MM.1S (cell line): ENCODE measurements around the gene TTC9.

Experiments used
- DNase-seq: peaks from one replicate; pipeline ENCODE4 v3.0.0-alpha.2; 2015
- H2AFZ ChIP-seq: fragments of 300-600 bp; sonication (generic); 2 replicates; pipeline ENCODE4 v1.6.0; 2016; ENCODE audit warnings: antibody characterized with exemption, low read length
- H3F3A ChIP-seq: fragments of 300-600 bp; sonication (generic); 2 replicates; pipeline ENCODE4 v1.6.1; 2016; ENCODE audit warnings: mild to moderate bottlenecking, antibody characterized with exemption, low read length, moderate library complexity, mixed read lengths; ENCODE audit not compliant: insufficient read depth
- H3K27ac ChIP-seq: fragments of 300-600 bp; sonication (generic); 2 replicates; pipeline ENCODE4 v1.5.1; 2016; ENCODE audit warnings: mild to moderate bottlenecking, low read length
- H3K27me3 ChIP-seq: fragments of 300-600 bp; sonication (generic); replicated peaks from 2 replicates; pipeline ENCODE4 v1.6.0; 2016; ENCODE audit warnings: low read length; ENCODE audit not compliant: insufficient read depth
- H3K36me3 ChIP-seq: fragments of 300-600 bp; sonication (generic); replicated peaks from 2 replicates; pipeline ENCODE4 v1.6.1; 2016; ENCODE audit warnings: mild to moderate bottlenecking, low read length, mixed read lengths; ENCODE audit not compliant: insufficient read depth
- H3K4me1 ChIP-seq: fragments of 300-600 bp; sonication (generic); 2 replicates; pipeline ENCODE4 v1.6.1; 2016; ENCODE audit warnings: low read length, mixed read lengths
- H3K4me2 ChIP-seq: fragments of 300-600 bp; sonication (generic); 2 replicates; pipeline ENCODE4 v1.6.0; 2016; ENCODE audit warnings: low read depth, low read length
- H3K4me3 ChIP-seq: fragments of 300-600 bp; sonication (generic); 2 replicates; pipeline ENCODE4 v1.5.1; 2016; ENCODE audit warnings: low read length, mixed read lengths
- H3K79me2 ChIP-seq: fragments of 300-600 bp; sonication (generic); 2 replicates; pipeline ENCODE4 v1.6.1; 2016; ENCODE audit warnings: mixed run types, low read length, mixed read lengths
- H3K9ac ChIP-seq: fragments of 300-600 bp; sonication (generic); 2 replicates; pipeline ENCODE4 v1.6.1; 2016; ENCODE audit warnings: low read length, mixed read lengths
- H3K9me2 ChIP-seq: fragments of 300-600 bp; sonication (generic); replicated peaks from 2 replicates; pipeline ENCODE4 v1.6.1; 2016; ENCODE audit warnings: mild to moderate bottlenecking, low read length, mixed read lengths; ENCODE audit not compliant: insufficient read depth
- H3K9me3 ChIP-seq: fragments of 300-600 bp; sonication (generic); replicated peaks from 2 replicates; pipeline ENCODE4 v1.6.1; 2016; ENCODE audit warnings: mild to moderate bottlenecking, low read length, mixed read lengths; ENCODE audit not compliant: insufficient read depth
- H4K20me1 ChIP-seq: fragments of 300-600 bp; sonication (generic); 2 replicates; pipeline ENCODE4 v1.6.1; 2016; ENCODE audit warnings: mild to moderate bottlenecking, low read length, moderate library complexity, mixed read lengths; ENCODE audit not compliant: insufficient read depth
- EZH2 ChIP-seq: fragments of 300-600 bp; sonication (generic); optimal IDR thresholded peaks from 2 replicates; pipeline ENCODE3; 2017; ENCODE audit warnings: low read depth, mild to moderate bottlenecking, antibody characterized with exemption, low read length, mixed read lengths
- EZH2phosphoT487 ChIP-seq: fragments of 300-600 bp; sonication (generic); IDR thresholded peaks from 2 replicates; pipeline ENCODE4 v1.6.1; 2018; ENCODE audit warnings: antibody characterized with exemption, low read length
- TF ChIP-seq, protein P1 (sequence below): fragments of 300-600 bp; sonication (generic); IDR thresholded peaks from 2 replicates; pipeline ENCODE4 v1.5.1; 2016; ENCODE audit warnings: antibody characterized with exemption, low read length, mixed read lengths

The TTC9 gene

DNA sequence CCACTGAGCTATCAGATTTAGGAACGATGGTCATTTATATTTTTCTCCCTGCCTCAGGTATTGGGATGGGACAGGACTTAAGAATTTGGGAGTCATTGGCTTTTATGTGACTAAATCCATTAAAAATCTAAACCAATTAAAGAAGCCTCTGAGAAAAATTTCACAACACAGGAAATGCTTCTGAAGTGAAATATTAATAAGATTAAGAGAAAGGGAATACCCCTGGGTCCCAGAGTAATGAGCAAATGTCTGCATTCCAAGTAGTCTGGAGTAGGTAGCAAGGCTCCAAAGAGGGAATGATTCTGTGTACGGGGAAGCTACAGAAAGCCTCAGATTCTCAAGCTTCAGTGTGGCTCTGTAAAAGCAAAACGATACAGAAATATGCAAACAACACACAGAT lies 40.6 kb upstream of the TTC9 start:
- Histone ChIP-seq H3K9me2 (no peaks in the 10 kb centered on the region), H3K4me1 (0 out of 2 replicates have a peak, but pooled peaks cover 3% of the 10 kb centered on the region), H3F3A (no peaks in the 10 kb centered on the region), H3K9me3 (no peaks in the 10 kb centered on the region), H3K4me2 (peak overlapping the region; percentile 54; the same call in 1 of the 2 replicates), H3K79me2 (peaks cover 40% of the 10 kb centered on the region), H3K4me3 (peak overlapping the region; percentile 50), H3K27ac (no peak overlapping the region), H2AFZ (peak overlapping the region; percentile 74), H3K36me3 (no peaks in the 10 kb centered on the region), H3K9ac (peak overlapping the region; percentile 24; the same call in 1 of the 2 replicates), H3K27me3 (no peaks in the 10 kb centered on the region), H4K20me1 (no peaks in the 10 kb centered on the region)
- no peak for TF ChIP-seq EZH2
- TF ChIP-seq EZH2phosphoT487 = no peak
- TF ChIP-seq, protein P1, sequence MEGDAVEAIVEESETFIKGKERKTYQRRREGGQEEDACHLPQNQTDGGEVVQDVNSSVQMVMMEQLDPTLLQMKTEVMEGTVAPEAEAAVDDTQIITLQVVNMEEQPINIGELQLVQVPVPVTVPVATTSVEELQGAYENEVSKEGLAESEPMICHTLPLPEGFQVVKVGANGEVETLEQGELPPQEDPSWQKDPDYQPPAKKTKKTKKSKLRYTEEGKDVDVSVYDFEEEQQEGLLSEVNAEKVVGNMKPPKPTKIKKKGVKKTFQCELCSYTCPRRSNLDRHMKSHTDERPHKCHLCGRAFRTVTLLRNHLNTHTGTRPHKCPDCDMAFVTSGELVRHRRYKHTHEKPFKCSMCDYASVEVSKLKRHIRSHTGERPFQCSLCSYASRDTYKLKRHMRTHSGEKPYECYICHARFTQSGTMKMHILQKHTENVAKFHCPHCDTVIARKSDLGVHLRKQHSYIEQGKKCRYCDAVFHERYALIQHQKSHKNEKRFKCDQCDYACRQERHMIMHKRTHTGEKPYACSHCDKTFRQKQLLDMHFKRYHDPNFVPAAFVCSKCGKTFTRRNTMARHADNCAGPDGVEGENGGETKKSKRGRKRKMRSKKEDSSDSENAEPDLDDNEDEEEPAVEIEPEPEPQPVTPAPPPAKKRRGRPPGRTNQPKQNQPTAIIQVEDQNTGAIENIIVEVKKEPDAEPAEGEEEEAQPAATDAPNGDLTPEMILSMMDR = no peak
- no peak for DNase-seq

DNA sequence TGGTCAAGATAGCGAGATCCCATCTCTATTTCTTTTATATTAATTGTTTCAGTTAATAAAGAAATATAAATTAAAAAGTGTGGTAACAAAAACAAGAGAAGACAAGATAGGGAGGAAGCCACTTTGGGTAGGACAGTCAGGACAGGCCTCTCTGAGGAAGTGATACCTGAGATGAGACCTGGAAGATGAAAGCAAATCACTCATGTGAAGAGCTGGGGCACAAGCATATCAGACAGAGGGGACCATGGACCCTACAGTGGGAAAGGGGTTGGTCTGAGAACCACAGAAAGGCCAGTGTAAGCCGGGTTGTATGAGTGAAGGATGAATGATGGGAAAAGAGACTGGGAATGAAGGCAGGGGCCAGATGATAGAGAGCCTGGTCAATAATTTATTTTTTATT lies 39.5 kb upstream of the TTC9 start:
- Histone ChIP-seq H3K36me3 (no peaks in the 10 kb centered on the region), H3K4me2 (no peak overlapping the region), H3K4me3 (no peak overlapping the region), H3F3A (no peaks in the 10 kb centered on the region), H4K20me1 (no peaks in the 10 kb centered on the region), H3K4me1 (0 out of 2 replicates have a peak, but pooled peaks cover 3% of the 10 kb centered on the region), H3K9ac (no peak overlapping the region), H3K9me2 (no peaks in the 10 kb centered on the region), H3K9me3 (no peaks in the 10 kb centered on the region), H2AFZ (no peak overlapping the region), H3K27me3 (no peaks in the 10 kb centered on the region), H3K27ac (no peak overlapping the region), H3K79me2 (peaks cover 31% of the 10 kb centered on the region)
- DNase-seq = no peak
- TF ChIP-seq, protein P1 = no peak
- no peak for TF ChIP-seq EZH2
- TF ChIP-seq EZH2phosphoT487 = no peak

DNA sequence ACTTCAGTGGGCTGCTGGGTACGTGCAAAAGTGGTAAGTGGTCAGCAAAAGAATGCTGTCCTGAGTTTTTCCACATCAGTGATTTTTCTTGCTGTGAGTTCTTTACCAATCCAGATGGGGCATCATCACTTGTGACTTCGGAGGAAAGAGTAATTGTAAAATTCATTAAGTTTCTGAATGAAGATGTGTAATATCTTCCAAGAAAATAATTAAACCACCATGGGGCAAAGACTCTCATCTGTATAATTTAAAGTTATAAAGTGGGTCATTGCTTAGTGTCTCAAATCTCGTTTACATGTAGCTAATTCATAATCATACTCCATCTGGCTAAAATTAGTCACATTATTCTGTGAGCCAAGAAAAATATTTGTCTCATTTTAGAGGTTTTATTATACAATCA lies 30.5 kb upstream of the TTC9 start:
- no peaks in the 10 kb centered on the region for H3K9me2 ChIP-seq
- DNase-seq = no peak

More for the DNA sequence above, 30.5 kb upstream of the TTC9 start:
- no peaks in the 10 kb centered on the region for H3K9me3 ChIP-seq
- H3F3A ChIP-seq = no peaks in the 10 kb centered on the region
- H3K27ac ChIP-seq = no peak overlapping the region
- H3K4me3 ChIP-seq = no peak overlapping the region
- TF ChIP-seq EZH2phosphoT487 (no peak), EZH2 (no peak)
- TF ChIP-seq, protein P1 = no peak
- H4K20me1 ChIP-seq = no peaks in the 10 kb centered on the region
- no peak overlapping the region for H2AFZ ChIP-seq
- no peaks in the 10 kb centered on the region for H3K79me2 ChIP-seq
- no peaks in the 10 kb centered on the region for H3K4me1 ChIP-seq
- H3K27me3 ChIP-seq = no peaks in the 10 kb centered on the region
- no peak overlapping the region for H3K9ac ChIP-seq
- no peaks in the 10 kb centered on the region for H3K36me3 ChIP-seq
- no peak overlapping the region for H3K4me2 ChIP-seq
